ENCODE results near the gene SPATA20.

- no peak for TF ChIP-seq POLR2AphosphoS2 (conservative IDR thresholded peaks at IDR 0.05; ENCODE audit: low read length)
- no peak for TF ChIP-seq BHLHE40 (IDR thresholded peaks at IDR 0.05; ENCODE audit: low read depth, low read length)
- no peak for TF ChIP-seq MAX (IDR thresholded peaks at IDR 0.05)
- no peak for TF ChIP-seq PBX3 (IDR thresholded peaks at IDR 0.05)
- no peak for TF ChIP-seq CTCF (IDR thresholded peaks at IDR 0.05)
- no peak for TF ChIP-seq MYC (IDR thresholded peaks at IDR 0.05; ENCODE audit: borderline replicate concordance, low read length)
- TF ChIP-seq EP300 (IDR thresholded peaks at IDR 0.05), result no peak
- no peak for TF ChIP-seq POLR2A (IDR thresholded peaks at IDR 0.05; ENCODE audit: low read length)
- no peak for TF ChIP-seq RCOR1 (IDR thresholded peaks at IDR 0.05; ENCODE audit: low read depth, low read length)
- no peak for TF ChIP-seq TP53 (CRISPR knock-in tag; IDR thresholded peaks at IDR 0.05)
- no peak for TF ChIP-seq MAFK (IDR thresholded peaks at IDR 0.05; ENCODE audit: partially characterized antibody)
- no peak for TF ChIP-seq CEBPB (IDR thresholded peaks at IDR 0.05)
- TF ChIP-seq CBX2 (IDR thresholded peaks at IDR 0.05; ENCODE audit: borderline replicate concordance, low read depth), result no peak
Observed at GRCh38 chr17:50585346-50585745, 38.4 kb downstream of the SPATA20 start.

Measured in A549 (cell line).